Sigmoid colon (tissue), 7 donors: Measurements from ENCODE around the gene CHST7. TPM values are rescaled to one million over a fixed set of nuclear protein-coding genes. Genes with fewer than 3 reads are reported as not detected.
"Not testable (repeated sequence)": the region's sequence is repeated elsewhere in the genome, so short reads cannot be mapped to it uniquely, and the experiment has no call there.

Experiments
- DNase-seq: peaks from one replicate; pipeline ENCODE4 v3.0.0-alpha.2; 2019
- H3K27ac ChIP-seq, 4 donors: fragments of 200-600 bp; sonication (generic); one replicate each; pipeline ENCODE4 v1.5.1; 2016 to 2019; ENCODE audit warnings: mild to moderate bottlenecking in 1 of 4
- H3K27me3 ChIP-seq, 3 donors: fragments of 200-600 bp; sonication (generic); one replicate each; pipeline ENCODE4 v1.5.1; 2019; ENCODE audit warnings: mild to moderate bottlenecking in 1 of 3
- H3K36me3 ChIP-seq, 4 donors: fragments of 200-600 bp; sonication (generic); one replicate each; pipeline ENCODE4 v1.5.1; 2016 to 2019
- H3K4me1 ChIP-seq, 4 donors: fragments of 200-600 bp; sonication (generic); one replicate each; pipeline ENCODE4 v1.5.1; 2017 to 2019
- H3K4me3 ChIP-seq, 4 donors: fragments of 200-600 bp; sonication (generic); one replicate each; pipeline ENCODE4 v1.5.1; 2017 to 2019; ENCODE audit warnings: mild to moderate bottlenecking in 2 of 4, moderate library complexity in 1 of 4
- H3K9me3 ChIP-seq, 4 donors: fragments of 200-600 bp in 3 of 4; sonication (generic) in 3 of 4; one replicate each; pipeline versions ENCODE4 v1.5.1 to v1.6.1; 2013 to 2019
- EP300 ChIP-seq, 4 donors: sonication (generic); formaldehyde crosslinking; IDR thresholded peaks; one replicate each; pipeline ENCODE4 v1.6.1; 2017; ENCODE audit warnings: antibody characterized with exemption in 4 of 4
- POLR2A ChIP-seq, 2 donors: fragments of 450-650 bp; IDR thresholded peaks; one replicate each; pipeline ENCODE4 v1.6.1; 2016; ENCODE audit warnings: antibody characterized with exemption in 2 of 2, mild to moderate bottlenecking in 2 of 2, moderate library complexity in 2 of 2
- POLR2AphosphoS5 ChIP-seq, 4 donors: sonication (generic); formaldehyde crosslinking; IDR thresholded peaks; one replicate each; pipeline ENCODE4 v1.6.1; 2017; ENCODE audit warnings: antibody characterized with exemption in 4 of 4
- WGBS, 2 donors: extraction: QIAGEN DNeasy Blood & Tissue Kit; methylation state at CpG; one replicate each; pipeline ENCODE4 v1.1.7; 2013; 5-methylcytosine and 5-hydroxymethylcytosine counted together
- intact Hi-C: fragments of 100-400 bp; cut with DNase I; formaldehyde crosslinking; loops from one replicate; pipeline ENCODE4 v1.15.1; 2023
- polyA plus RNA-seq, 3 donors: library from polyadenylated mRNA; stranded (reverse); fragments of 200-250 nt; gene quantifications; one replicate each; pipeline ENCODE4 v1.2.3, GENCODE V29; 2013
- total RNA-seq, 4 donors: library from RNA; depleted of rRNA; stranded (reverse); fragments of >200 nt; gene quantifications; one replicate each; pipeline ENCODE4 v1.1.0, GENCODE V29; 2016
- TF ChIP-seq, protein P1 (sequence below), 4 experiments: fragments of 450-650 bp in 3 of 4; fragments of 200-600 bp in 1 of 4; IDR thresholded peaks; one replicate each; pipeline ENCODE4 v1.5.1; 2016 to 2019; ENCODE audit warnings: antibody characterized with exemption in 4 of 4, mild to moderate bottlenecking in 3 of 4, moderate library complexity in 2 of 4
- donor health status: healthy with polysubstance abuse.
- donor health status: Bipolar disorder and iron deficiency.
- donor health status: healthy.

The CHST7 gene
- 10 to 100 TPM in 2 of 4 donors, 1 to 10 TPM in 2; 6.6 to 15.8 (median 9.4) TPM for total RNA-seq
- polyA plus RNA-seq: 1 to 10 TPM; 1.2 to 2.1 (median 1.9) TPM

DNA sequence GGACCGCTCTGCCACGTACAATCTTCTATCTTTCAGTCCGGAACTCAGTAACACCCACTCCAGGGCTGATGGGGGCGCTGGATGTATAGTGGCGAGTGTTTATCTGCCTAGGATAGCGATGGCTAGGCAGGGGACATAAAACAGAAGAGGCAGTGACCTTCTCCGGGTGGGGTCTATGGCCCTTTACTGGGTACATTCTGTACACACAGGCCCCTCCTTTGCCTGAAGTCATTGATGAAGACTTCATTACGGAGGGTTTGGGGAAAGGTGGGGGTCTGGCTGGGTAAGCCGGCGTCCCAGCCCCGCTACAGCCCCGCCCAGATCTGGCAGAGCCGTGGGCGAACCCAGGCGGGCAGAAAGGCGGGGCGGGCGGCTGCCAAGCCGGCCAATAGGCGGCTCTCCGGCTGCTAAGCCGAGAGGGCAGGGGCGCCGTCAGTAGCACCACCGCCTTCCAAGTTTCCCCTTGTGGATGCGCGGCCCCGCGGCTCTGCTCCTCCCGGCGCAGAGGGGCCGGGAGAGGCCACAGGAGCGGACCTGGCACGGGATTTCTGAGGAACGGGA lies at the start of gene CHST7:
CHST7 (plus strand) TSS at position 435 of the 561 bp plus-strand sequence. CDS start 167 bp downstream, outside the sequence.
- H3K36me3 ChIP-seq: no peaks in the 10 kb centered on the region
- peaks cover 0 to 13% (median 7%) of the 10 kb centered on the region in 4 donors for H3K4me1 ChIP-seq
- 2 to 3% methylated on average over 35 of the region's 35 CpGs for WGBS, 2 donors
- TF ChIP-seq EP300 (IDR thresholded peaks at IDR 0.05) (no peak), POLR2A (IDR thresholded peaks at IDR 0.05) (peak in 1 of 2 donors; percentile 10), POLR2AphosphoS5 (IDR thresholded peaks at IDR 0.05) (peak in 2 of 4 donors; percentile 43 to 45)
- no peaks in the 10 kb centered on the region for H3K9me3 ChIP-seq
- peaks cover 0 to 8% (median 0%) of the 10 kb centered on the region in 3 donors for H3K27me3 ChIP-seq
- peak; percentile 76 for DNase-seq
- intact Hi-C loops: no loop called here
- H3K4me3 ChIP-seq: peak within 1 kb of the TSS; percentile 38 to 61 (median 54)
- H3K27ac ChIP-seq: peak within 1 kb of the TSS; percentile 66 to 67 (median 66)

GRCh38 chrX:46528640-46529039 lies 44.9 kb upstream of the CHST7 start:
- H3K27me3 ChIP-seq, H3K36me3 ChIP-seq, H3K27ac ChIP-seq, H3K4me3 ChIP-seq, H3K4me1 ChIP-seq, DNase-seq, intact Hi-C loops, H3K9me3 ChIP-seq: not testable (repeated sequence)
- WGBS, 2 donors: 80 to 92% methylated on average over 6 of the region's 6 CpGs

GRCh38 chrX:46529740-46530403 lies 43.7 kb upstream of the CHST7 start:
- H3K9me3 ChIP-seq, H3K27me3 ChIP-seq, H3K27ac ChIP-seq, DNase-seq, H3K4me3 ChIP-seq, H3K4me1 ChIP-seq, intact Hi-C loops, H3K36me3 ChIP-seq: not testable (repeated sequence)
- WGBS, 2 donors: 85 to 91% methylated on average over 12 of the region's 12 CpGs

GRCh38 chrX:46530404-46530908 lies 43.1 kb upstream of the CHST7 start:
- H3K36me3 ChIP-seq, H3K4me1 ChIP-seq, H3K27ac ChIP-seq, H3K27me3 ChIP-seq, H3K9me3 ChIP-seq, intact Hi-C loops, DNase-seq, H3K4me3 ChIP-seq: not testable (repeated sequence)
- WGBS, 2 donors: 83 to 93% methylated on average over 1 of the region's 1 CpG

- H3K4me1 ChIP-seq: no peaks in the 10 kb centered on the region
- H3K27ac ChIP-seq: no peak overlapping the region
- TF ChIP-seq POLR2AphosphoS5 (IDR thresholded peaks at IDR 0.05): no peak
- intact Hi-C loops: no loop called here
- 82 to 83% methylated on average over 3 of the region's 3 CpGs for WGBS, 2 donors
- no peaks in the 10 kb centered on the region for H3K36me3 ChIP-seq
- H3K27me3 ChIP-seq: no peaks in the 10 kb centered on the region
- no peak for DNase-seq
- H3K4me3 ChIP-seq: no peak overlapping the region
- H3K9me3 ChIP-seq: no peaks in the 10 kb centered on the region
Measured at GRCh38 chrX:46531442-46531841, 42.1 kb upstream of the CHST7 start.

DNA sequence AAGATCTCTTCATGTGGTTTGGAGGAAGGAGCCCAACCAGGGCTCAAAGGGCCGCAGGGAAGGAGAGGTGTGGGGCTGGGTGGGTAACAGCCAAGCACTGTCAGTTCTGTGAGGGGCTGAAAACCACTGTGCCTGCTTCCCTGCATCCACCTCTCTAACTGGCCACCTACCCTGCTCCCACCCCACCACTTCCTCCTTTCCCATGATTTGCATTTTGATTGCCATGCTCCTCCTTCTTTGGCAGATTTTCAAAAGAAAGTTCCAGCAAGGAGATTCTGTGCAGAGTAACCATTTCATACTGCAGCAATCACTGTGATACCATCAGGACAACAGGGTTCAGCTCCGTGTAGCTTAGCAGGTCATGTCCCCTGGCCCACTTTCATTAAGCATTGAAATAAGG lies 30.1 kb upstream of the CHST7 start:
- Histone ChIP-seq H3K27me3 (no peaks in the 10 kb centered on the region), H3K4me3 (no peak overlapping the region), H3K4me1 (peaks cover 0 to 26% (median 12%) of the 10 kb centered on the region in 4 donors), H3K36me3 (peaks cover 0 to 3% (median 0%) of the 10 kb centered on the region in 4 donors), H3K27ac (no peak overlapping the region), H3K9me3 (no peaks in the 10 kb centered on the region)
- TF ChIP-seq POLR2AphosphoS5 (IDR thresholded peaks at IDR 0.05): no peak
- TF ChIP-seq, protein P1, sequence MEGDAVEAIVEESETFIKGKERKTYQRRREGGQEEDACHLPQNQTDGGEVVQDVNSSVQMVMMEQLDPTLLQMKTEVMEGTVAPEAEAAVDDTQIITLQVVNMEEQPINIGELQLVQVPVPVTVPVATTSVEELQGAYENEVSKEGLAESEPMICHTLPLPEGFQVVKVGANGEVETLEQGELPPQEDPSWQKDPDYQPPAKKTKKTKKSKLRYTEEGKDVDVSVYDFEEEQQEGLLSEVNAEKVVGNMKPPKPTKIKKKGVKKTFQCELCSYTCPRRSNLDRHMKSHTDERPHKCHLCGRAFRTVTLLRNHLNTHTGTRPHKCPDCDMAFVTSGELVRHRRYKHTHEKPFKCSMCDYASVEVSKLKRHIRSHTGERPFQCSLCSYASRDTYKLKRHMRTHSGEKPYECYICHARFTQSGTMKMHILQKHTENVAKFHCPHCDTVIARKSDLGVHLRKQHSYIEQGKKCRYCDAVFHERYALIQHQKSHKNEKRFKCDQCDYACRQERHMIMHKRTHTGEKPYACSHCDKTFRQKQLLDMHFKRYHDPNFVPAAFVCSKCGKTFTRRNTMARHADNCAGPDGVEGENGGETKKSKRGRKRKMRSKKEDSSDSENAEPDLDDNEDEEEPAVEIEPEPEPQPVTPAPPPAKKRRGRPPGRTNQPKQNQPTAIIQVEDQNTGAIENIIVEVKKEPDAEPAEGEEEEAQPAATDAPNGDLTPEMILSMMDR (IDR thresholded peaks at IDR 0.05): no peak
- TF ChIP-seq EP300 (IDR thresholded peaks at IDR 0.05): no peak
- no peak for TF ChIP-seq POLR2A (IDR thresholded peaks at IDR 0.05)
- WGBS, 2 donors: 78 to 90% methylated on average over 2 of the region's 2 CpGs
- intact Hi-C loops: no loop called here
- no peak for DNase-seq

DNA sequence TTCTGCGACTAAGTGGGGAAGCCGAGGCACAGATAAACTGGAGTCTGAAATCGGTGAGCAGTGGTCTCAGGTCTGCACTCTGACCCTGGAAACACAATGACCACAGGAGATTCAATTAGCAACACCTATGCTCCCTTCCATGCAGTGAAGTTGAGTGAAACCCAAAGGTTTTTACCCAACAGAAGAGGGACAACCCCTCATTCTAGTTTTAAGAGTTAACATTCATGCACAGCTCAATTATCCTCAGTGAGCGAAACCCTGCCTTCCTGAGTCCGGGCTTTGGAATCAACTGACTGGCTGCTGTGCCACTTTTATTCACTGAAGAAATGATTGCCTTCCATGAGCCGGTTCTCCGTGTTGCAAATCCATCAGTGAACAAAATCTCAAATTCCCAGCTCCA lies 29.0 kb upstream of the CHST7 start:
- H3K27me3 ChIP-seq, H3K9me3 ChIP-seq, DNase-seq, intact Hi-C loops, H3K36me3 ChIP-seq: not testable (repeated sequence)
- H3K4me3 ChIP-seq: peak overlapping the region; percentile 54 to 78 (median 76)
- H3K27ac ChIP-seq: peak overlapping the region; percentile 74 to 84 (median 82)
- 40 to 44% methylated on average over 7 of the region's 7 CpGs for WGBS, 2 donors
- H3K4me1 ChIP-seq: peaks cover 0 to 26% (median 12%) of the 10 kb centered on the region in 4 donors
